LNCaP clone FGC (cell line): ENCODE data around the gene HSPA1B.
"Not testable (repeated sequence)": the region's sequence is repeated elsewhere in the genome, so short reads cannot be mapped to it uniquely, and the experiment has no call there.

Experiments used
- DNase-seq: peaks from one replicate; pipeline ENCODE4 v3.0.0-alpha.2; 2011; ENCODE audit warnings: low read depth
- H3K4me3 ChIP-seq: 2 replicates; pipeline ENCODE4 v1.5.1; 2011; ENCODE audit warnings: mild to moderate bottlenecking, low read depth, low read length, control low read depth
- CTCF ChIP-seq: IDR thresholded peaks from 2 replicates; pipeline ENCODE4 v1.5.1; 2012; ENCODE audit warnings: mild to moderate bottlenecking; ENCODE audit not compliant: control insufficient read depth, insufficient read depth; ENCODE audit errors: extremely low read depth

HSPA1B gene

GRCh38 chr6:31805939-31806469 lies 21.5 kb upstream of the HSPA1B start:
- DNase-seq, result no peak
- no peak for TF ChIP-seq CTCF
- peak overlapping the region; percentile 76 for H3K4me3 ChIP-seq

GRCh38 chr6:31806470-31807272 lies 20.9 kb upstream of the HSPA1B start, which contains the start of gene LSM2:
TSS of gene LSM2 (minus strand) at chr6:31806966. CDS start at chr6:31806757, 209 bp downstream.
- peak within 1 kb of the TSS; percentile 76 for H3K4me3 ChIP-seq
- peak; percentile 89 for DNase-seq
- no peak for TF ChIP-seq CTCF

GRCh38 chr6:31808599-31808998 lies 18.9 kb upstream of the HSPA1B start:
- H3K4me3 ChIP-seq, DNase-seq: not testable (repeated sequence)

GRCh38 chr6:31811645-31812044 lies 15.9 kb upstream of the HSPA1B start:
- no peak for TF ChIP-seq CTCF
- no peak overlapping the region for H3K4me3 ChIP-seq
- DNase-seq, result no peak

- no peak overlapping the region for H3K4me3 ChIP-seq
- TF ChIP-seq CTCF, result no peak
- DNase-seq, result no peak
These were observed 14.1 kb upstream of the HSPA1B start for GRCh38 chr6:31813465-31813849.

GRCh38 chr6:31814677-31815024 lies 12.9 kb upstream of the HSPA1B start:
- TF ChIP-seq CTCF, result no peak
- no peak for DNase-seq
- H3K4me3 ChIP-seq, result no peak overlapping the region

GRCh38 chr6:31815025-31815838 lies 12.3 kb upstream of the HSPA1B start, which contains the start of the genes HSPA1A and HSPA1L:
TSS of gene HSPA1A (plus strand) at chr6:31815543. CDS start at chr6:31815757, 214 bp downstream.
TSS of gene HSPA1L (minus strand) at chr6:31815283. CDS start at chr6:31811972, 3,311 bp downstream.
- DNase-seq, result no peak
- no peak within 1 kb of the TSS for H3K4me3 ChIP-seq
- TF ChIP-seq CTCF, result no peak

GRCh38 chr6:31817133-31817928 lies 10.2 kb upstream of the HSPA1B start:
- H3K4me3 ChIP-seq, DNase-seq: not testable (repeated sequence)

GRCh38 chr6:31817929-31818511 lies 9.5 kb upstream of the HSPA1B start:
- DNase-seq, H3K4me3 ChIP-seq: not testable (repeated sequence)
